Activated CD8-positive, alpha-beta memory T cell treated with anti-CD3 and anti-CD28 coated beads for 24 hours (primary cell): ENCODE data around the gene PRR22.
"Not testable (repeated sequence)": the region's sequence is repeated elsewhere in the genome, so short reads cannot be mapped to it uniquely, and the experiment has no call there.

Experiments
- DNase-seq: peaks from one replicate; pipeline ENCODE4 v3.0.0-alpha.2; 2020

PRR22 gene

DNA sequence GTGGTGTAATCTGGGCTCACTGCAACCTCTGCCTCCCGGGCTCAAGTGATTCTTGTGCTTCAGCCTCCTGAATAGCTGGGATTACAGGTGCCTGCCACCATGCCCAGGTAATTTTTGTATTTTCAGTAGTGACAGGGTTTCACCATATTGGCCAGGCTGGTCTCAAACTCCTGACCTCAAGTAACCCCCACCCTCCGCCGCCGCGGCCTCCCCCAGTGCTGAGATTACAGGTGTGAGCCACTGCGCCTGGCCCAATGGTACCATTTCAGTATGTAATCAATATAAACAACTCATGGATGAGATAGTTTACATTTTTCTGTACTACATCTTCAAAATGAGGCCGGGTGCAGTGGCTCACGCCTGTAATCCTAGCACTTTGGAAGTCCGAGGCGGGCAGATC, 39.5 kb downstream of the PRR22 start:
- not testable (repeated sequence) for DNase-seq

DNA sequence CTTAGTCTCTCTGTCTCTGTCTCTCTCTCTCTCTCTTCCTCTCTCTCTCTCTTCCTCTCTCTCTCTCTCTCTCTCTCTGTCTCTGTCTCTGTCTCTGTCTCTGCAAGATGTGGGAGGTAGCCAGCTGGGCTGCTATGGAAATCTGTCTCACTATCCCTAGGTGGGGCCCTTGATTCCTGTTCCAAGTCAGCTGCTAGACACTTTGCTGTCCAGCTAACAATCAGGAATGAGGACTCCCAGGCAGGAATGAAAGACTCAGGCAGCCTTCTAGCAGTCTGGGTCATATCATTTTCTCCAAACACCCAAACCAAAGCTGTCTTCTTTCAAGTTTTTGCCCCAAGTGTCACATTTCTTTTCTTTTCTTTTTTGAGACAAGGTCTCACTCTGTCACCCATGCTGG, 40.9 kb downstream of the PRR22 start:
- no peak for DNase-seq

DNA sequence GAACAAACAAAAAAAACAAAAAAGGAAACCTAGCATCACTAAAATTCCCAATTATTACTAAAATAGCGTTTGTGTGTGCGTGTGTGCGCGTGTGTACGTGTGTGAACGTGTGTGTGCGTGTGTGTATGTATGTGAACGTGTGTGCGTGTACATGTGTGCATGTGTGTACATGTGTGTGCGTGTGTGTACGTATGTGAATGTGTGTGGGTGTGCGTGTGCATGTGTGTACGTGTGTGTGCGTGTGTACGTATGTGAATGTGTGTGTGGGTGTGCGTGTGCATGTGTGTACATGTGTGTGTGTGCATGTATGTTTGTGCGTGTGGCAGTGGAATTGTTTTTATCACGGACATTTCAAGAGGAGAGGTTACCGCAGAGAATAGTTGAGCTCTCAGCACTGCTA, 42.5 kb downstream of the PRR22 start:
- no peak for DNase-seq

DNA sequence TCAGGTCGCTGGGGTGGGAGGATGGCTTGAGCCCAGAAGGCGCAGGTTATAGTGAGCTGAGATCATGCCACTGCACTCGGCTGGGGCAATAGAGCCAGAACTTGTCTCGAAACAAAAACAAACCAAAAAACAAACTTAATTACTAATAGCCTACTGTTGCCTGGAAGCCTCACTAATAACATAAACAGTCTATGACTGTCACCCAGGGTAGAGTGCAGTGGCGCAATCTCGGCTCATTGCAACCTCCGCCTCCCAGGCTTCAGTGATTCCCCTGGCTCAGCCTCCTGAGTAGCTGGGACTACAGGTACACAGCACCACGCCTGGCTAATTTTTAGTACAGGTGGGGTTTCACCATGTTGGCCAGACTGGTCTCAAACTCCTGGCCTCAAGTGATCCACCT, 46.1 kb downstream of the PRR22 start:
- DNase-seq, result no peak

DNA sequence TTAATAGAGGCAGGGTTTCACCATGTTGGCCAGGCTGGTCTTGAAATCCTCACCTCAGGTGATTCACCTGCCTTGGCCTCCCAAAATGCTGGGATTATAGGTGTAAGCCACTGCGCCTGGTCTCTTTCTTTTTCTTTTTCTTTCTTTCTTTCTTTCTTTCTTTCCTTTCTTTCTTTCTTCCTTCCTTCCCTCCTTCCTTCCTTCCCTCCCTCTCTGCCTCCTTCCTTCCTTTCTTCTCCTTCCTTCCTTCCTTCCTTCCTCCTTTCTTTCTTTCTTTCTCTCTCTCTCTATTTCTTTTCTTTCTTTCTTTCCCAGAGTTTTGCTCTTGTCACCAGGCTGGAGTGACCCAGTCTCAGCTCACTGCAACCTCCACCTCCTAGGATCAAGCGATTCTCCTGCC, 51.4 kb downstream of the PRR22 start:
- DNase-seq, result not testable (repeated sequence)
